Activated CD8-positive, alpha-beta T cell treated with anti-CD3 and anti-CD28 coated beads for 36 hours (primary cell): ENCODE data around the gene EPB41L4A. TPM values are rescaled to one million over a fixed set of nuclear protein-coding genes. Genes with fewer than 3 reads are reported as not detected.

Source experiments
- ATAC-seq: fragments of 200-7000 bp; cut with Tn5 transposase; one replicate; pipeline ENCODE4 v1.10.0; 2021; ENCODE audit warnings: mild to moderate bottlenecking, moderate library complexity
- CTCF ChIA-PET: fragments of 350-600 bp; sonication (Branson Sonifier 250); formaldehyde crosslinking; loops from one replicate; lab custom pipeline; 2021; ENCODE audit warnings: antibody characterized with exemption; lab: Charles Lee
- POLR2A ChIA-PET: fragments of 350-600 bp; sonication (Branson Sonifier 250); formaldehyde crosslinking; loops from one replicate; lab custom pipeline; 2021; ENCODE audit warnings: antibody characterized with exemption; lab: Charles Lee
- DNase-seq: peaks from one replicate; pipeline ENCODE4 v3.0.0-alpha.2; 2020
- H3K27ac Mint-ChIP-seq: one replicate; pipeline ENCODE4 v1.8.0; 2021; ENCODE audit warnings: mild to moderate bottlenecking, mixed read lengths
- H3K27me3 Mint-ChIP-seq: one replicate; pipeline ENCODE4 v1.8.0; 2021; ENCODE audit warnings: mixed read lengths
- H3K36me3 Mint-ChIP-seq: one replicate; pipeline ENCODE4 v1.8.0; 2021; ENCODE audit warnings: low read depth, mixed read lengths
- H3K4me1 Mint-ChIP-seq: one replicate; pipeline ENCODE4 v1.8.0; 2021; ENCODE audit warnings: low read depth, mixed read lengths
- H3K4me3 Mint-ChIP-seq: one replicate; pipeline ENCODE4 v1.8.0; 2021; ENCODE audit warnings: mild to moderate bottlenecking, moderate library complexity, mixed read lengths
- H3K9me3 Mint-ChIP-seq: one replicate; pipeline ENCODE4 v1.8.0; 2021; ENCODE audit warnings: mixed read lengths
- intact Hi-C: fragments of 100-400 bp; cut with micrococcal nuclease; formaldehyde crosslinking; loops from one replicate; pipeline ENCODE4 v1.10.0; 2022
- total RNA-seq, 2 experiments: library from RNA; stranded (reverse); gene quantifications; one replicate each; pipeline ENCODE4 v1.2.3, GENCODE V29; 2021
- TF ChIP-seq, protein P1 (sequence below): fragments of 200-600 bp; IDR thresholded peaks from one replicate; pipeline ENCODE4 v1.8.0; 2022; ENCODE audit warnings: antibody characterized with exemption, mild to moderate bottlenecking

EPB41L4A gene
- total RNA-seq, 2 experiments from 2014 or later: 0.25 TPM; not detected in 1

DNA sequence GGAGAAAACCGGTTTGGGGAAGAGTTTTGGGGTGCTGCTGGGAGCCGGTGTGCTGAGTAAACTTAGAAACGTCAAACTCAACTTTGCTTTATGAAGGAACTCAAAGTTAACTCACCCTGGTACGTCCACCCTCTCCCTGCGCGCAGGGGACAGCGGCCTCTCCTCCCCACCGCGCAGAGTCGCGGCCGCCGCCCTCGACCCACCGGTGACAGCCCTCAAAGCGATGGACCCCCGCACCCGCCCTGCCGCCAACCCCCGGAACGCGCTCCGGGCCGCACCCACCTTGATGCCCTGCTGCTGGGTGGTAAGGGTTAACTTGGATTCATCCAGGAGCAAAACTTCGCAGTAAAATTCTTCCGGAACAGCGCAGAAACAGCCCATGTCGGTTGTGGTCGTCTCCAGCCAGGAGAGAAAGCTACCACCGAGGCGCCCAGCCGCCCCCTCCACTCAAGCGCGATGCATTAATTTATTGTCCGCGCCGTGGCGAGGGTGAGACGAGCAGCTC lies 366 bp downstream of the EPB41L4A start:
- ATAC-seq (no peak), DNase-seq (peak; percentile 4)
- Mint-ChIP-seq H3K4me3 (peak overlapping the region; percentile 64), H3K27ac (no peak overlapping the region), H3K36me3 (no peaks in the 10 kb centered on the region), H3K27me3 (peaks cover 46% of the 10 kb centered on the region), H3K9me3 (no peaks in the 10 kb centered on the region), H3K4me1 (peaks cover 10% of the 10 kb centered on the region)
- TF ChIP-seq, protein P1, sequence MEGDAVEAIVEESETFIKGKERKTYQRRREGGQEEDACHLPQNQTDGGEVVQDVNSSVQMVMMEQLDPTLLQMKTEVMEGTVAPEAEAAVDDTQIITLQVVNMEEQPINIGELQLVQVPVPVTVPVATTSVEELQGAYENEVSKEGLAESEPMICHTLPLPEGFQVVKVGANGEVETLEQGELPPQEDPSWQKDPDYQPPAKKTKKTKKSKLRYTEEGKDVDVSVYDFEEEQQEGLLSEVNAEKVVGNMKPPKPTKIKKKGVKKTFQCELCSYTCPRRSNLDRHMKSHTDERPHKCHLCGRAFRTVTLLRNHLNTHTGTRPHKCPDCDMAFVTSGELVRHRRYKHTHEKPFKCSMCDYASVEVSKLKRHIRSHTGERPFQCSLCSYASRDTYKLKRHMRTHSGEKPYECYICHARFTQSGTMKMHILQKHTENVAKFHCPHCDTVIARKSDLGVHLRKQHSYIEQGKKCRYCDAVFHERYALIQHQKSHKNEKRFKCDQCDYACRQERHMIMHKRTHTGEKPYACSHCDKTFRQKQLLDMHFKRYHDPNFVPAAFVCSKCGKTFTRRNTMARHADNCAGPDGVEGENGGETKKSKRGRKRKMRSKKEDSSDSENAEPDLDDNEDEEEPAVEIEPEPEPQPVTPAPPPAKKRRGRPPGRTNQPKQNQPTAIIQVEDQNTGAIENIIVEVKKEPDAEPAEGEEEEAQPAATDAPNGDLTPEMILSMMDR: no peak
- ChIA-PET POLR2A (interaction anchor here (2.3 kb wide), 1 partner anchor 258 kb away, joined by 6 read pairs; no protein-coding TSS in a partner anchor), CTCF (interaction anchor here (1.8 to 3.9 kb wide), 3 partner anchors 214 to 246 kb away, joined by 7 to 29 read pairs (median 17); no protein-coding TSS in a partner anchor)
- intact Hi-C loops: no loop called here

DNA sequence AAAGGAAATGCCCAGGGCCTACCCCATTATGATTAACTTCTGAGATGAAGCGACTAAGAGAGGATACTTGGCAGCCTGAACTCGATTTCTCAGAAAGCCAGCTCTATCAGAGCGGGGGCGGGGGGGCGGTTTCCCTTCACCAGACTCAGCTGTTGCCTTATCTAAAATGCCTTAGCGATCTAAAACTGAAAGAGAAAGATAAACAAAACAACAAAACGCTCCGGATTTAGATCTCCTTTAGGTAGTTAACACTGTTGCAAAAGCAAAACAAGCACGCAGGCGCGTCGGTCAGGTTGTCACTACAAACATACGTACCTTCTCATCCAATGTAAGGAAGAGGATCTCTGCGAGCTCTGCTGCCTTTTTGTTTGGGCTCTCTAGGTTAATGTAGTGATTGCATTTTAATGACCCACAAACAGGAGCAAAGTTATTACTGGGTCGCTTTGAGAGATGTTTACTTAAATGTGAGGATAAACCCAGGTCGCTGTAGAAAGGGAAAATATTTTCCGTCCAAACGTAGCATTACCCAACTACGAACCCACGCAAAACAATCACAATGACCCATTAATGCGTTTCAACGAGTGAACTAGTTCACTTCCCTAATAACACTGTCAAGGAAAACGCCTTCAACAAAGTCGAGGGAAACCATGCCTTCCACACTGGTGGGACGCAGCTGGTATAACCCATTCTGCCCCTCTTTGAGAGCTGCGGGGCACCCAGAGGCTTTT lies 982 bp downstream of the EPB41L4A start:
- Mint-ChIP-seq H3K27me3 (peaks cover 48% of the 10 kb centered on the region), H3K9me3 (no peaks in the 10 kb centered on the region), H3K4me3 (peak overlapping the region; percentile 64), H3K36me3 (no peaks in the 10 kb centered on the region), H3K4me1 (peaks cover 10% of the 10 kb centered on the region), H3K27ac (no peak overlapping the region)
- ATAC-seq (peak; percentile 79), DNase-seq (peak; percentile 91)
- intact Hi-C loops: no loop called here
- ChIA-PET CTCF (interaction anchor here (1.0 kb wide), 1 partner anchor 243 kb away, joined by 3 read pairs; no protein-coding TSS in a partner anchor), POLR2A (interaction anchor here (2.3 kb wide), 1 partner anchor 257 kb away, joined by 6 read pairs; no protein-coding TSS in a partner anchor)
- TF ChIP-seq, protein P1: no peak

DNA sequence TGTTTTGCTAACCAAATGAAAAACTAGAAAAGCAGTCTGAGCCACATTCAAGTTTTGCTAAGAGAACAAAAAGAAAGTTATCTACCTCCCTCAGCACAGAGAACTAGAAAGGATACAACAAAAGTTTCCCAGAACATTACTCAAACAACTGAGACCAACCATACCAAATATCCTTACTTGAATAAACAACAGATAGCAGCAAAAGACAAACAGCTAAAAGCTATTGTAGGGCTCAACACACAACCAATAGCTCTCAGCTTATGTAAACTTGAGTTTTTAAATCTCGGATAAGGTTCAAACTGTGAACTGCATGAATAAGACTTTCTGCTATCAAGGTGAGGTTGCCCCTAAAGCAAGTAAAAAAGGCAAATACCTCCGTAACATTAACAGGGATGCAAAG lies 3.5 kb downstream of the EPB41L4A start:
- ATAC-seq: no peak
- no peaks in the 10 kb centered on the region for H3K9me3 Mint-ChIP-seq
- no peak for DNase-seq
- H3K36me3 Mint-ChIP-seq: no peaks in the 10 kb centered on the region
- intact Hi-C loops: no loop called here
- POLR2A ChIA-PET: no interaction called here
- peaks cover 10% of the 10 kb centered on the region for H3K4me1 Mint-ChIP-seq
- H3K27ac Mint-ChIP-seq: no peak overlapping the region
- no peak overlapping the region for H3K4me3 Mint-ChIP-seq
- H3K27me3 Mint-ChIP-seq: peaks cover 46% of the 10 kb centered on the region
- CTCF ChIA-PET: no interaction called here
- TF ChIP-seq, protein P1: no peak

DNA sequence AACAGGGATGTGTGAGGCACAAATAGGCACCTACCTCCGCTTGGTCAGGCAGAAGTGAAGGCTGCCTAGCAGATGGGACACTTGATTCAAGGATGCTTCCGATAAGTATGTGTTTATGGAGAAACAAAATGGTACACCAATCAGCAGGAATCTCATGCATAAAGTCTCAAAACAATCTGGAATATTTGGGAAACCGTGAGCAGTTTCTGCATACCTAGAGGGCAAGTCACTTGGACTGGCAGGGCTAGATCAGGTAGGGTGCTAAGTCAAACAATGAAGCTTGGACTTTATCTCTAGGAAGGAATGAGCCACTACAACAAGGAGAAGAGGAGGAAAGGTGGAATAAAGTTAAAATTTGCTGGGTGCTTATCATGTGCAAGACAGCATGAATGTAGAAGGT lies 5.5 kb downstream of the EPB41L4A start:
- H3K4me3 Mint-ChIP-seq: no peak overlapping the region
- no peaks in the 10 kb centered on the region for H3K36me3 Mint-ChIP-seq
- no peak overlapping the region for H3K27ac Mint-ChIP-seq
- ATAC-seq (no peak), DNase-seq (no peak)
- intact Hi-C loops: no loop called here
- POLR2A ChIA-PET: no interaction called here
- H3K4me1 Mint-ChIP-seq: peaks cover 5% of the 10 kb centered on the region
- CTCF ChIA-PET: no interaction called here
- H3K27me3 Mint-ChIP-seq: peaks cover 37% of the 10 kb centered on the region
- no peaks in the 10 kb centered on the region for H3K9me3 Mint-ChIP-seq
- TF ChIP-seq, protein P1: no peak

DNA sequence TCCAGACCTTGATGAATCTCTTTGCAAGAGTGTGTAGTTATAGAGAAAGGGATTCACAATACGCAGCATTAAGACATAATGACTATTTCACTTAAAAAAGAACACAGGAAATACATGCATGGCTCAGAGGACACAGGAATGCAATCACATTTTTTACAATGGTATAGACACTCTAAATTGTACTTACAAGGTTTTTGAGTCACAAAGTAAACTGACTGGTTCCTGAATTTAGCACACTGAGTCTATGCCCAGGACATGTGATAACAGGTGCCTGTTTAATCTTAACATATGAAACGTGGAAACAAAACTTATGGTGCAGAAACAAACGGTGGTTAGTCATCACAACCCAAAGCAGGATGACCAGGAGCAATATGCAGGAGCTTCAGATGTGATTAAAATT lies 6.7 kb downstream of the EPB41L4A start:
- TF ChIP-seq, protein P1: no peak
- H3K4me3 Mint-ChIP-seq: no peak overlapping the region
- H3K27ac Mint-ChIP-seq: no peak overlapping the region
- CTCF ChIA-PET: no interaction called here
- peaks cover 30% of the 10 kb centered on the region for H3K27me3 Mint-ChIP-seq
- POLR2A ChIA-PET: interaction anchor here (0.7 kb wide), 1 partner anchor 121 kb away, joined by 3 read pairs; no protein-coding TSS in a partner anchor
- intact Hi-C loops: no loop called here
- no peaks in the 10 kb centered on the region for H3K36me3 Mint-ChIP-seq
- DNase-seq (no peak), ATAC-seq (no peak)
- H3K9me3 Mint-ChIP-seq: no peaks in the 10 kb centered on the region
- no peaks in the 10 kb centered on the region for H3K4me1 Mint-ChIP-seq
